Measurements from ENCODE around the gene WBP1L. TPM values are rescaled to one million over a fixed set of nuclear protein-coding genes. Genes with fewer than 3 reads are reported as not detected.

The WBP1L gene
- total RNA-seq, 1 experiment from 2014 or later, result 25.7 TPM

DNA sequence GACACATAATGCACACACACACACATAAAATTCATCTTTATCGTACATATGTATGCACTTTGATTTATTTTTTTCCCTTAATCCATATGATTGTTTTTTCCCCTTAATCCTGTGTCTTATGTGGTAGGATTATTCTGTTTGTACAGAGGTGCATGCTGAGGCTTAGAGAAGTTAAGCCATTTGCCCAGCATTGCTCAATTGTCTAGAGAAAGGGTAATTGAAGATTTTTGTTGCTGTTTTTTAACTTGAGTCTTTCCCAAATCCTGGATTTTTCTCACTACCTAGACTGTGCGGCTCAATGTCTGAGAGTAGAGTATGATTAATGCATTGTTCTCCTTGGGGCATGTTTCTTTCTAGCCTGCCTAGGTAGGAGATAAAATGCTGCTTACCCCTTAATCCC lies 35.0 kb downstream of the WBP1L start:
- DNase-seq (ENCODE audit: low read depth), result no peak

- no peak for DNase-seq (ENCODE audit: low read depth)
These were observed 36.2 kb downstream of the WBP1L start for GRCh38 chr10:102779680-102780526.

GRCh38 chr10:102780527-102780808 lies 36.7 kb downstream of the WBP1L start:
- no peak for DNase-seq (ENCODE audit: low read depth)

- DNase-seq (ENCODE audit: low read depth), result no peak
These were observed 37.6 kb downstream of the WBP1L start for GRCh38 chr10:102781090-102781920.

GRCh38 chr10:102781921-102782557 lies 38.3 kb downstream of the WBP1L start:
- DNase-seq (ENCODE audit: low read depth), result peak; percentile 46

GRCh38 chr10:102782673-102783551 lies 39.2 kb downstream of the WBP1L start:
- DNase-seq (ENCODE audit: low read depth), result no peak

DNA sequence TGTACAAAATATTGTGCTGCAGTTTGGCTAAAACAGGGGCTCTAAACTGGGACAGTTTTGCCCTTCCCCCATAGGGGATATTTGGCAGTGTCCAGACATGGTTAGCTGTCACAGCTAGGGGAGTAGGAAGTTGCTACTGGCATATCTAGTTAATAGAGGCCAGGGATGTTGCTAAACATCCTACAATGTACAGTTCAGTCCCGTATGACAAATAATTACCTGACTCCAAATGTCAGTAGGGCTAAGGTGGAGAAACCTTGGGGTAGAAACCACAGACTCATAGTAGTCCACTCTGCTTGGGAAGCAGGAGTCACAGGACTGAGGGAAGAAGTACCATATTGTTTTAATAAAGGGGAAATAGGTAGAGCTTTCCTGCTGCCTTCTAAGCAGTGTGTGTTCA lies 39.8 kb downstream of the WBP1L start:
- no peak for DNase-seq (ENCODE audit: low read depth)

DNA sequence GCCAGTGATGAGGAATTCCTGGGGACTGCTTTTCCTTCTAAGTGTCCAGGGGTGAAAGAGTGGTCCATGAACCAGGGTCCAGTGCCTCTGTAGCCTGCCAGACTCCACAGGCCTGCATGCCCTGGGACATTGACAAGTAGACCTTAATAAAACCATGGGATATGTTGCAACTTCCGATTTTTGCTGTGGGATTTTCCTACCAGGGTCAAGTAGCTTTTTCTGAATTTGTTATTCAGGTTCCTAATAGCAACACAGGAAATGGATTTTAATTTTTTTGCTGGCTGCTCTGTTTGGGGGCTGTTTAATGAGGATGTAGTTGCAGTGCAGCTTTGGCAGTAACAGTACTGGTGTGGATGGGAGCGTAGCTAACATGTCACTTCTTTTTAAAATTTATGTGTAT lies 42.1 kb downstream of the WBP1L start:
- no peak for DNase-seq (ENCODE audit: low read depth)

DNA sequence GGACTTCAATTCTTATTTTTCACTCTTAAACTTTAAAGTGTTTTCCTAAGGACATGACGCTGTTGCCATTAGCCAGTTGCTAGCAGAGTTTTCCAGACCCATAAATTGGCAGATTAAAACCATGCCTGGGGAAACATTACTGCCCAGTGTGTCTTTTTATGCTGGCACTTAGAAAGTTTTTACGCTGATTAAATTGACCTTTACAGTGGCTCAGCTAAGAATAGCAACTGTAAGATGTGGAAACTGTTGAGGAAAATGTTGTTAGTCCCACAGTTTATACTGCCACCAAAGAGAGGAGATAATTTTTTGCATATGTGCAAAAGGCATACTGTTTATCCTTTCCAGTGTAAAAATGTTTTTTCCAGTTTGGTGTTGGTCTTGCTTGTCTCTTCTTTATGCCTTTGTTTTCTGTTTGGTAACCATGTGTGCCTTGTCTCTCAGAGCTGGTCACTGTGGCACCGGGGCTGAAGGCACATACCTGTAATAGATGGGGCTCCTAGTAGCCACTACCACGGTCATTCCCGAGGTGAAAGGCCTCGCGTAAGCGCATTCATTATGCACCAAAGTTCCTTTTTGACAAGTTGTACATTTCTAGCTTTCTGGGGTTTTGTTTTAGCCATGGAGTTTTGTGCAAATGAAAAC lies 48.1 kb downstream of the WBP1L start:
- DNase-seq (ENCODE audit: low read depth), result no peak

DNA sequence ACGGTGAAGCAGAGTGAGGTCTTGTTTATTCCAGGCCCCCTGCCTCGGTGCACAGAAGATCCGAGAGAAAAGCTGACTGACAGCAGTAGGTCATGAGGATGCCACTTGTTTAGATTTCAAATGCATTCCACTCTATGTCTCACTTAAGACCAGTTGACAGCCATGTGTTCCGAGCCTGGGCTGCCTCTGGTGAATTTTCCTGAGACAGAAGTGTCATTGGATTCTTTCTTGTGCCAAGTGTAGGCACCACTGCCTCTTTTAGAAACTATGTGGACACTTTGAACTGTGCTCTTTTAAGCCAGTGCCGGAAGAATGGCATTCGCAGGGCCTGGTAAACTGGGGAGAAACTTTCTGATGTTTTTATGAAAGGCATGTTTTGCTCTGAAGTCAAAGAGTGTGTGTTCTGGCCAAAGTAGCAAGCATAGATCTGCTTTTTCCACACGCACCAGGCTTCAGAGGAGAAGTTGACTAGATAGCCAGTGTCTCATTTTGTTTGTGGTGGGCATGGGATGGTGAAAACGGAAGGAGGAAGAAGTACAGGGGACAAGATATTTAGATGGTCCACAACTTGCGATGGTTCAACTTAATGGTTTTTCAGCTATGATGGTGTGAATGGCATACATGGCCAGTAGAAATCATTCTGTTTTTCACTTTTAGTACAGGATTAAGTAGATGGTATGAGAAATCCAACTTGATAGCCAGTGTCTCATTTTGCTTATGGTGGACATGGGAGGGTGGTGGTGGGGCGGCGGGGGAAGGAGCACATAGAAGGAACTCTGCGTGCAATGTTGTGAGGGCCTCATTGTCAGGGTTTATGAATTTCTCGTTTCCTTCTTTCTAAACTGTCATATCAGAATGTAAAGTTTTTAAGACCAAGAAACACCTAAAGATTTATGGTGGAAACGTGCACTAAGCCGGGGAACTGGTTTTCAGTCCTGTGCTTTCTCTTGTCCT lies 52.0 kb downstream of the WBP1L start:
- DNase-seq (ENCODE audit: low read depth), result no peak

- DNase-seq (ENCODE audit: low read depth), result no peak
These were observed 52.8 kb downstream of the WBP1L start for GRCh38 chr10:102796407-102797176.

DNA sequence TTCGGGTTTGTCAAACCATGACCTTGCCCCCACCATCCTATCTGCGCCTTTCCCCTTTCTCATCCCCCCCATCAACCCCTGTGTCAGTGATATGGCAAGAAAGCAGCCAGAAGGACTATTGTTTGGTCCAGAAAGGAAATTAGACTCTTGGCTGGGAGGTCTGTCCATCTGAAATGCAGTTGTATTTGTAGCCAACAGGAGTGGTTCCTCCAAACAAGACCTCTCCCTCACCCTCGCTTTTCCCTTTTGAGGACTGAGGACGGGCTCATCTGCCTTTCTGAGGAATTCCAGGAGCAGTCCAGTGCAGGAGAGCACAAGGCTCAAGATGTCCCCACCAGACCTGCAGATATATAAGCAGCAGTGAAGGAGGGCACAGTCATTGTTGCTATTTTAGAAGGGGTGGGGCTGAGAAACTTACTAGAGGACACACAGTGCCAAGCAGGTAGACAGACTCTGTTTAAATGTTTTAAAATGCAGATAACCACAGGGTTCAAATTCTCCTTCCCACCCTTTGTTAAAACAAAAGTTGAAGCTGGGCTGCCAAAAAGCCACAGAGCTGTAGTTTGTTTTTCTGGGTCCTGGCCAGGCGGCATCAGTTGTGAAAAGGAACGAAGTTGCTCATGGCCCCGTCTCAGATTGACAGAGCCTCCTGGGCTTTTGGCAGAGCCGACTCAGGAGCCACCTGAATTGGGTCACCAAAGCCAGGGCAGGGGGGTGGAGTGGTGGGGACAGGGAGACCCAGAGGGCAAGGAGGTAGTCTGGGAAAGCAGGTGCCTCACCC lies 56.1 kb downstream of the WBP1L start:
- no peak for DNase-seq (ENCODE audit: low read depth)

GRCh38 chr10:102800611-102801335 lies 57.0 kb downstream of the WBP1L start:
- DNase-seq (ENCODE audit: low read depth), result no peak

DNA sequence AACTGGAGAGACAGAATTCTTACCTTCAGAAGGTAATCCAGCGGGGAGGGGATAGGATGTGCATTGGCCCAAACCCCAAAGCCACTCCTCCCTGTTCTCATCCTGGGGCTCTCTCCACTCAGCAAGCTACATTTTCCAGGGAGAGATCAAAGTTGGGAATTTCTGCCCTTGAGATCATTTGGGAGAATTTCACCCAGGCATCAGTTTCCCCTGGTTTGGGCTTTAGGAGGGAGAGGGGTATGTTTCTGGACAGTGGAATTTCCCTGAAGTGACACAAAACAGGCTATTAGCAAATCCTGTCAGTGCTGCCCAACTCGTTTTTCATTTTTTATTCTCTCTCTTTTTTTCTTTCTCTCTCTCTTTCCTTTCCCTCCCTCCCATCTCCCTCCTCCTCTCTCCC lies 57.7 kb downstream of the WBP1L start:
- no peak for DNase-seq (ENCODE audit: low read depth)

- DNase-seq (ENCODE audit: low read depth), result no peak
These were observed 58.2 kb downstream of the WBP1L start for GRCh38 chr10:102801978-102802377.

GRCh38 chr10:102802920-102803534 lies 59.3 kb downstream of the WBP1L start:
- DNase-seq (ENCODE audit: low read depth), result peak; percentile 85
